ENCODE data around the gene SMAD5.

The SMAD5 gene

GRCh38 chr5:136169218-136169617 lies 36.6 kb downstream of the SMAD5 start:
- TF ChIP-seq CTCF (IDR thresholded peaks at IDR 0.05; ENCODE audit: low read depth, low read length), result no peak
- no peak overlapping the region for H3K4me3 ChIP-seq (ENCODE audit: low read depth, low read length)

DNA sequence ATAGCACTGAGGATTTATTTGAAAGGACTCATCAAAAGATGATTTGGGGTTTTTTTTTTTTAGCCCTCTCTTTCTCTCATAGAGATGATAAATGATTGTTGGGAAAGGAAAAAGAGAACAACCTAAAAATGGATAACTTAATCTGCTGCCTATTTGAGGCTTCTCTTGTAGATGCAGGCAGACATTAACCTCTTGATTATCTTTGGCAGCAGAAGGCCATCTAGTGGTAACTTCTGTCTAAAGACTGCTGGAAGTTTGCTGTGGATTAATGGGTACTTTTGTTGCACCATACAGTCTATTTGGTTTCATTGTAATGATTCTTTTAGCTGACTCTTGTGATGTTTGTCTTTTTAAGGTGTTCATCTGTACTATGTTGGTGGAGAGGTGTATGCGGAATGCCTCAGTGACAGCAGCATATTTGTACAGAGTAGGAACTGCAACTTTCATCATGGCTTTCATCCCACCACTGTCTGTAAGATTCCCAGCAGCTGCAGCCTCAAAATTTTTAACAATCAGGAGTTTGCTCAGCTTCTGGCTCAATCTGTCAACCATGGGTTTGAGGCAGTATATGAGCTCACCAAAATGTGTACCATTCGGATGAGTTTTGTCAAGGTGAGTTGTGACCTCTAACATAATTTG lies 41.5 kb downstream of the SMAD5 start:
- H3K4me3 ChIP-seq (ENCODE audit: low read depth, low read length), result no peak overlapping the region
- peak; percentile 33; the same call in 1 of the 2 replicates for TF ChIP-seq CTCF (IDR thresholded peaks at IDR 0.05; ENCODE audit: low read depth, low read length)

GRCh38 chr5:136182618-136183017 lies 50.0 kb downstream of the SMAD5 start:
- no peak for TF ChIP-seq CTCF (IDR thresholded peaks at IDR 0.05; ENCODE audit: low read depth, low read length)

DNA sequence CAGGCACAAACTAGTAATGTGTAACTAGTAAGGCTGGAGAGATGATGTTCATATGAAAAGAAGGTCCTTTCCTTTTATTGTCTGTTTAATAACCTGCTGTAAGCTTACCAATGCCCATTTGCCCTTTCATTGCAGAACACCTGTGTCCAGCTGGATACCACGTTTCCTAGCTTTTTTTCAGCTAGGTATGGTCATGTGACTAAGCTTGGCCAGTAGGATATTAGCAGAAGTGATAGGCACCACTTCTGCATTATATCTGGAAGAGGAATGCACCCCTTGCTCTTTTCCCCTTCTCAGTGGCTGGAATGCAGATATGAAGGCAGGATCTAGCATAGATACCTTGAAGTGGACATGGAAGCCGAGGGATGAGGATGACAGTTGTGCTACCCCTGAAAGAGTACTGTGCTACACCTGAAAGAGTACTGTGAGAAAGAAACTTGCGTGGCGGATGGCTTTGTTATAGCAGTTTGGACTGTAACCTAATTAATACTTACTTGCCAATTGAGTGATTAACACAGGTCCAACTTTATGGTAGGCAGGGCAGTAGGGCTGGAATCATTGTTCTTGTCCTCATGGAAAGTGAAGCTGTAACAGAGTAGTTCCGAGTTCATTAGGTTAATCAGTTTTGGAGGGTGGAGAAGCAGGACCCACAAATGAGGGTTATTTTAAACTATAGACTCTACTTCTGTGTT lies 53.5 kb downstream of the SMAD5 start:
- no peak for TF ChIP-seq CTCF (IDR thresholded peaks at IDR 0.05; ENCODE audit: low read depth, low read length)
- H3K4me3 ChIP-seq (ENCODE audit: low read depth, low read length), result no peak overlapping the region

More at GRCh38 chr5:136182618-136183017, 50.0 kb downstream of the SMAD5 start:
- no peak overlapping the region for H3K4me3 ChIP-seq (ENCODE audit: low read depth, low read length)

DNA sequence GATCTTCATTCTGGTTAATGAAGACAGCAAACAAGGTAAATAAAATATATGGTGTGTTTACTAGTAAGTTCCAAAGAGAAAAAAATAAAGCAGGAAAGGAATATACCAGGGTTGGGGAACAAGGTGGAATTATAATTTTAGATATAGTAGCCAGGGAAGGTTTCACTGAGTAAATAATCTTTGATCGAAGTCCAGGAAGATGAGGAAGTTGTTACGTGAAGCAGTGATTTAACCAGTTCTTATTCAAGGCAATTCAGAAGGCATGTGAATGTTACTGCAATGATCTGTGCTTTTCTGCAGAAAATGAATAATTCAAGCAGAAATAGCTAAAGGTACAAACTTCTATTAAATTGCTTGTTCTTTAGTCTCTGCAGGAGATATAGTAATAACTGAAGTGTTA lies 54.2 kb downstream of the SMAD5 start:
- TF ChIP-seq CTCF (IDR thresholded peaks at IDR 0.05; ENCODE audit: low read depth, low read length), result no peak
- no peak overlapping the region for H3K4me3 ChIP-seq (ENCODE audit: low read depth, low read length)

- TF ChIP-seq CTCF (IDR thresholded peaks at IDR 0.05; ENCODE audit: low read depth, low read length), result no peak
- H3K4me3 ChIP-seq (ENCODE audit: low read depth, low read length), result no peak overlapping the region
Observed at GRCh38 chr5:136188859-136189258, 56.2 kb downstream of the SMAD5 start.

GRCh38 chr5:136190091-136190720 lies 57.6 kb downstream of the SMAD5 start:
- TF ChIP-seq CTCF (IDR thresholded peaks at IDR 0.05; ENCODE audit: low read depth, low read length), result no peak
- no peak overlapping the region for H3K4me3 ChIP-seq (ENCODE audit: low read depth, low read length)
